GM10266 (cell line): Measurements from ENCODE around the gene KDM3B.
"Not testable (repeated sequence)": the region's sequence is repeated elsewhere in the genome, so short reads cannot be mapped to it uniquely, and the experiment has no call there.

Source experiments
- DNase-seq: peaks from one replicate; pipeline ENCODE4 v3.0.0; 2012; ENCODE audit errors: extremely low spot score
- TF ChIP-seq, protein P1 (sequence below): IDR thresholded peaks from 2 replicates; pipeline ENCODE4 v1.5.1; 2012; ENCODE audit warnings: mild to moderate bottlenecking, low read depth; ENCODE audit not compliant: control insufficient read depth, insufficient read depth; ENCODE audit errors: missing control alignments

The KDM3B gene

DNA sequence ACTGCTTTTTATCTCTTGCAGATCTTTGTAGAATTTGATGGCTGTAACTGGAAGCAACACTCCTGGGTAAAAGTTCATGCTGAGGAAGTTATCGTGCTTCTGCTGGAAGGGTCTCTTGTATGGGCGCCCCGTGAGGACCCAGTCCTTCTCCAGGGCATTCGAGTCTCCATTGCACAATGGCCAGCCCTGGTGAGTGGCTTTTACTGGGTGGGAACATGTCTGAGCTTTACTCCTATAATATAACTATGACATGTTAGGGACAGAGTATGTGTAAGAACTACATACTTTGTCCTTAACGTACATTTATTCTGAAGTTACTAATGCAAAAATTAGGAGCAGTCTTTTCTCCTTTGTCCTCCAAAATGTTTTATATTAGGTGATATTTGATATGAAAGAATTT lies 20.2 kb downstream of the KDM3B start:
- TF ChIP-seq, protein P1, sequence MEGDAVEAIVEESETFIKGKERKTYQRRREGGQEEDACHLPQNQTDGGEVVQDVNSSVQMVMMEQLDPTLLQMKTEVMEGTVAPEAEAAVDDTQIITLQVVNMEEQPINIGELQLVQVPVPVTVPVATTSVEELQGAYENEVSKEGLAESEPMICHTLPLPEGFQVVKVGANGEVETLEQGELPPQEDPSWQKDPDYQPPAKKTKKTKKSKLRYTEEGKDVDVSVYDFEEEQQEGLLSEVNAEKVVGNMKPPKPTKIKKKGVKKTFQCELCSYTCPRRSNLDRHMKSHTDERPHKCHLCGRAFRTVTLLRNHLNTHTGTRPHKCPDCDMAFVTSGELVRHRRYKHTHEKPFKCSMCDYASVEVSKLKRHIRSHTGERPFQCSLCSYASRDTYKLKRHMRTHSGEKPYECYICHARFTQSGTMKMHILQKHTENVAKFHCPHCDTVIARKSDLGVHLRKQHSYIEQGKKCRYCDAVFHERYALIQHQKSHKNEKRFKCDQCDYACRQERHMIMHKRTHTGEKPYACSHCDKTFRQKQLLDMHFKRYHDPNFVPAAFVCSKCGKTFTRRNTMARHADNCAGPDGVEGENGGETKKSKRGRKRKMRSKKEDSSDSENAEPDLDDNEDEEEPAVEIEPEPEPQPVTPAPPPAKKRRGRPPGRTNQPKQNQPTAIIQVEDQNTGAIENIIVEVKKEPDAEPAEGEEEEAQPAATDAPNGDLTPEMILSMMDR = no peak
- no peak for DNase-seq

DNA sequence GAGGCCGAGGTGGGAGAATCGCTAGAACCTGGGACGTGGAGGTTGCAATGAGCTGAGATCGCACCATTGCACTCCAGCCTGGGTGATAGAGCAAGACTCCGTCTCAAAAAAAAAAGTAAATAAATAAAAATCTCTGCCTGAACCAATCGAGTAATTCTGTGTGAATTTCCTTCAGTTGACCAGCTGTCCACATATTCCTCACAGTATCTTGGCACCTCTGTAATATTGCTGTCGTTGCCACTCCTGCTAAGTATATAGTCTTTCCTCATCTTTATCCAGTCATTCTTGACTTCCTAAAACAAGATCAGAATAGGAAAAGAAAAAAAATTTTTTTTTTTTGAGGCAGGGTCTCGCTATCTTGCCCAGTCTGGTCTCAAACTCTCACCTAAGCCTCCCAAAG lies 29.9 kb downstream of the KDM3B start:
- DNase-seq = no peak

DNA sequence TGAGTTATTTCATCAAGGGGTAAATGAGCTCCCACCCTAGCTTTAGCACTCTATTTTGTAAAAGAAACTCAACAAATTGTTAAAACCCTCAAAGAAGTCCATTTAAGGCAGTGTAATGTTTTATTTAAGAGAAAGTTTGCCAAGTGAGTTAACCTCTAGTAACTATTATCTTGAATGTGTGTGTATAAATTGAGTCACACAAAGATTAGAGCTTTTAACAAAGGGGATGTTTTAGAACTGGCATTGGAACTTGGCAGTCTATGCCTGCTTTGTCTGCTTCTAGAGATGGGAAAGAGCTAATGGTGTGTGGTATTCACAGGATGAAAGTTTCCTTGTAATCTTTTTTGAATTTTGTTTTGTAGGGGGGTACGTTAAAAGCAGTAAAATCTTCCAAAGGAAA lies 33.2 kb downstream of the KDM3B start:
- no peak for DNase-seq
- TF ChIP-seq, protein P1 = no peak

More for the DNA sequence above, 29.9 kb downstream of the KDM3B start:
- TF ChIP-seq, protein P1 = no peak

DNA sequence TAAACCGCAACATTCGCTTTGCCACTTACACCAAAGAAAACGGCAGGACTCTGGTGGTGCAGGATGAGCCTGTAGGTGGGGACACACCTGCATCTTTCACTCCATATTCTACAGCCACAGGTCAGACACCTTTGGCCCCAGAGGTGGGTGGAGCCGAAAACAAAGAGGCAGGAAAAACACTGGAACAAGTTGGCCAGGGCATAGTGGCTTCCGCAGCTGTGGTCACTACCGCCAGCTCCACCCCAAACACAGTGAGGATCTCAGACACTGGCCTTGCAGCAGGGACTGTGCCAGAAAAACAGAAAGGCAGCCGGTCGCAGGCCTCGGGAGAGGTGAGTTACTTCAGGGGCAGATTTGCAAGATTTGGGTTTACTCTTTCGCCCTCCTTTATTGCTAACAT lies 33.8 kb downstream of the KDM3B start:
- TF ChIP-seq, protein P1 = no peak
- DNase-seq = no peak

DNA sequence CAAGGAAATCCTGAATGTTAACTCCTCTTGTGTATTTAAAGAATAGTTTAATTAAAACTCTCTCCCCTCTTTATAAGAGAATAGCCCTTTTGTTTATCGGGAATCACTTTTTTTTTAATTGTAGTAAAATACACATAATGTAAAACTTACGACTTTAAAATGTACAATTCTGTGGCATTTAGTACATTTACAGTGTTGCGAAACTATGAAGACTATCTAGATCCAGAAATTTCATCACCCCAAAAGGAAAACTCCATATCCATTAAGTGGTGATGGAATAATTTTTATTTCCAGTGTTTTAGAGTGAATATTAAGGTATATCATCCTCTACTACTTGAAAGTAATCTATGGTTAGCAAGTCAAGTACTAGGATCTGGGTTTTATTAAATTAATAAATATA lies 36.8 kb downstream of the KDM3B start:
- TF ChIP-seq, protein P1 = no peak
- no peak for DNase-seq

DNA sequence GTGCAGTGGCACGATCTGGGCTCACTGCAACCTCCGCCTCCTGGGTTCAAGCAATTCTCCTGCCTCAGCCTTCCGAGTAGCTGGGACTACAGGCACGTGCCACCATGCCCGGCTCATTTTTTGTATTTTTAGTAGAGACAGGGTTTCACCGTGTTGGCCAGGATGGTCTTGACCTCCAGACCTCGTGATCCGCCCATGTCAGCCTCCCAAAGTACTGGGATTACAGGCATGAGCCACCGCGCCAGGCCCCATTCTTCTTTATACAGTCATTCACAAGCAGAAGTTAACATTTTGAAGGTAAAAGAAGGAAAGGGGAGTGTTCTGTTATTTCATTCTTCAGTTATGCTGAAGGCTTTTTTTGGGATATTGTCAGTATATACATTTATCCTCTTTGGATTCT lies 37.4 kb downstream of the KDM3B start:
- DNase-seq = not testable (repeated sequence)

DNA sequence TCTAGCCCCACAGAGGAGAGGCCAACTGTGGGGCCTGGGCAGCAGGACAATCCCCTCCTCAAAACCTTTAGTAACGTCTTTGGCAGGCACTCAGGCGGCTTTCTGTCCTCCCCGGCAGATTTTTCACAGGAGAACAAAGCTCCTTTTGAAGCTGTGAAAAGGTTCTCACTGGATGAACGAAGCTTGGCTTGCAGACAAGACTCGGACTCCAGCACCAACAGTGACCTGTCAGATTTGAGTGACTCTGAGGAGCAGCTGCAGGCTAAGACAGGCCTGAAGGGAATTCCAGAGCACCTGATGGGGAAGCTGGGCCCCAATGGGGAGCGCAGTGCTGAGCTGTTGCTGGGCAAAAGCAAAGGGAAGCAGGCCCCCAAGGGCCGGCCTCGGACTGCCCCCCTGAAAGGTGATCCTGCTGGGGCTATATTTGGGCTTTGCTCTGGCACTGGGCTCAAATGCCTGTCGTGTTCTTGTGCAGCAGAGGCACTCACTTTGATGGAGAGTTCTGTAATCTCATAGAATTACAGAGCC lies 39.4 kb downstream of the KDM3B start:
- DNase-seq = no peak
- TF ChIP-seq, protein P1 = no peak

DNA sequence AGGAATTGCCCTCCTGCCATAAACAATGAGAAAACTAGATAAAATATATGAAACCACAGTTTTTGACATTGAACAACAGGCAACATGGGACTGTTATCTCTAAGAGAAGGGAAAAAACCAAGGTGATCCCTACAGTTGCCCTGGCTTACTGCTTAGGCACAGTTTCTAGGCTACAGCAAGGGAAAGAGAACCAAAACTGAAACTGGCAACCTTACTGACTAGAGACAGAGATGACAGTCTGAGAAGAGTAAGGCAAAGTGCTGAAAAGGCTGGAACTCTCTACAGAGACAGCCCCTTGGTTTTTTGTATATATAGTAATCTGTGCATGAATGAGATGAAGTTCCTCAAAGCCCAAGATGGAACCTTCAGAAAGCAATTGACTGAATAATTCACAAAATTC lies 50.2 kb downstream of the KDM3B start:
- peak; percentile 23 for DNase-seq
- TF ChIP-seq, protein P1 = no peak
